GM19452 (cell line): ENCODE results near the gene ALOX15B.

ENCODE experiments used
- ATAC-seq: cut with Tn5 transposase; IDR thresholded peaks from one replicate; pipeline ENCODE4 v1.9.1; 2021; ENCODE audit not compliant: unreplicated experiment

Gene ALOX15B

DNA sequence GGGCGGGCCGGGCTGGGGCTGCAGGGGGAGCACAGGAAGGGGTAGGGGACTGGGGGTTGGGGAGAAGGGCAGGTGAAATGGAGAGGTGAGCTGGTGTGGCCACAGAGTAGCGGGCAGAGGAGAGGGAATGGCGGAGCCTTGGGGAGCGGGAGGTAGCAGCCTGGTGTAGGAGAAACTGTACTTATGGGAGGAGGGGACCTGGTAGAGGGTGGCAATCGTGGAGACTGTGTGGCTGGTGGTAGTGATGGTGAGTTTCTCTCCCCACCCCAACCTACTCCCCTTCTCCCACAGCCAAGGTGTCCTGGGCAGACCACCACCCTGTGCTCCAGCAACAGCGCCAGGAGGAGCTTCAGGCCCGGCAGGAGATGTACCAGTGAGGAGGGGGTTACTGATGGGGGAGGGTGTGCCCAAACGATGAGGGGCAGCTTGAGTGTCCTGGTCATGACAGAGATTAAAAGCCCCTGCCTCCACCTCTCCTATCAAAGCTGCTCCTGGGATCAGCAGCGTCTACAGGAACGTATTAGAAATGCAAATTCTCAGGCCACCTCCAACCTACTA is 831 bp downstream of the ALOX15B start:
- no peak for ATAC-seq

DNA sequence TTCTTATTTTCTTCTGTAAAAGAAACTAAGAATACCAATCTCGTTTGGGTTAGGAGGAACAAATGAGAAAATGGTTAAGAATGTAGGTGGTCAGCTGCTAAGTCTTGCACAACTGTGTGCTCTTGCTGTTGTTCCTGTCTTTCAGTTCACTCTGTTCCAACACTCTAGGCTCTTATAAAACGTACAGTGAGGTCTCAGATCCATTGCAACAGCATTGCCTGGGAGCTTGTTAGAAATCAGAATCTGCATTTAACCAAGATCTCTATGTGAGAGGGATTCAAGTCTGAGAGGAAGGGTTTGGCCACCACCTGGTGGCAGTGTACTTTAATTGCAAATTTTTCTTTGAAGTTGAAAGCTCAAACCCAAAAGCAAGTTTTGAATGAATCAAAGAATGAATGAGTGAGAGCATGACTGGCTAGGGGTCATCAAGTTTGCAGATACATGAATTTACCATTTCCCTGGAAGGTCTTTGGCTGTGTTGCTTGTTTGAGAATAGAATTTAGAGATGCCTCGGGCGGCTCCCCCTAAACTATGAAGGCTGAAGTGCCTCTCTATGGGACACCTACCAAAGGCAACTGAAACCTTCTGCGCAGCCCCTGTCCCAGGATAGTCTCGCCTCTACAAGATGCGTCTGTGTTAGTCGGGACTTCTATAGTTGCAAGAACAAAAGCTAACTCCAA is 2.5 kb downstream of the ALOX15B start:
- ATAC-seq: no peak

DNA sequence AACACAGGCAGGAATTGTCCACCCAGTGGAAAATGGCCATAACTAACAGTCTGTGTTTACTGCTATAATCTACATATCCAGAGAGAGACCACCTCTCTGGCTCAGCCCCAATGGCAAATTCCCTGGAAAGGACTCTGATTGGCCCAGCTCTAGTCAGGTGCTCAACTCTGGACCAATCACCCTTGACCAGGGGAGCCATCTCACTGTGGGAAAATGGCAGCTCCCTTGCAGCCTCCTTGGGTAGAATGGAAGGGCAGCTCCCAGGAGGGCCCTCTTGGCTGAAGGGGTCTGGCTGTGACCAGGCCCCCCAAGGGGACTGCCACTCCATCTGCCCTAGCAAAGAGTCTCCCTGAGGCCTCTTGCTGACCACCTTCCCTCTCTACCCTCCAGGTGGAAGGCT is 3.1 kb downstream of the ALOX15B start:
- no peak for ATAC-seq

DNA sequence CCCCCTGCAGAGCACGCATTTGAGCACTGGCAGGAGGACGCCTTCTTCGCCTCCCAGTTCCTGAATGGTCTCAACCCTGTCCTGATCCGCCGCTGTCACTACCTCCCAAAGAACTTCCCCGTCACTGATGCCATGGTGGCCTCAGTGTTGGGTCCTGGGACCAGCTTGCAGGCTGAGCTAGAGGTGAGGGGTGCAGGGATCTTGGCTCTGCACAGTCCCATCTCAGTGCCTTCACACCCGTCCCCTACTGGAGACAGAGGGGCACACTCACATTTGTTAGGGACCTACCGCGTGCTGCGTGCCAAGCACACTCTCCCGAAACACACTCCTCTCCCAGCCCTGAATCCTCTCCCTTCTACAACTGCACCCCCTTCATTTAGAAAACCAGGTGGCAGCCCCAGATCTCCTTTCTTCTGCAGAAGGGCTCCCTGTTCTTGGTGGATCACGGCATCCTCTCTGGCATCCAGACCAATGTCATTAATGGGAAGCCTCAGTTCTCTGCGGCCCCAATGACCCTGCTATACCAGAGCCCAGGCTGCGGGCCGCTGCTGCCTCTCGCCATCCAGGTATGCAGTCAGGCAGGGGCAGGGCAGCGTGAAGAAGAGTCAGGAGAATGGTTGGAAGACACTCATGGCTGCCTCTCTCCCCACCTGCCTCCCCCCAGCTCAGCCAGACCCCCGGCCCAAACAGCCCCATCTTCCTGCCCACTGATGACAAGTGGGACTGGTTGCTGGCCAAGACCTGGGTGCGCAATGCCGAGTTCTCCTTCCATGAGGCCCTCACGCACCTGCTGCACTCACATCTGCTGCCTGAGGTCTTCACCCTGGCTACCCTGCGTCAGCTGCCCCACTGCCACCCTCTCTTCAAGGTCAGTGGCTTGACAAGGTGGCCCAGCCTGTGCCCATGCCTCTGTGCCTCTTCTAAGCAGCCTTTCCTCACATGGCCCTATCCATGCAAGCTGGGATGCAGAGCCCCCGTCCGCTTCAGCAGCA is 6.3 kb downstream of the ALOX15B start:
- no peak for ATAC-seq

DNA sequence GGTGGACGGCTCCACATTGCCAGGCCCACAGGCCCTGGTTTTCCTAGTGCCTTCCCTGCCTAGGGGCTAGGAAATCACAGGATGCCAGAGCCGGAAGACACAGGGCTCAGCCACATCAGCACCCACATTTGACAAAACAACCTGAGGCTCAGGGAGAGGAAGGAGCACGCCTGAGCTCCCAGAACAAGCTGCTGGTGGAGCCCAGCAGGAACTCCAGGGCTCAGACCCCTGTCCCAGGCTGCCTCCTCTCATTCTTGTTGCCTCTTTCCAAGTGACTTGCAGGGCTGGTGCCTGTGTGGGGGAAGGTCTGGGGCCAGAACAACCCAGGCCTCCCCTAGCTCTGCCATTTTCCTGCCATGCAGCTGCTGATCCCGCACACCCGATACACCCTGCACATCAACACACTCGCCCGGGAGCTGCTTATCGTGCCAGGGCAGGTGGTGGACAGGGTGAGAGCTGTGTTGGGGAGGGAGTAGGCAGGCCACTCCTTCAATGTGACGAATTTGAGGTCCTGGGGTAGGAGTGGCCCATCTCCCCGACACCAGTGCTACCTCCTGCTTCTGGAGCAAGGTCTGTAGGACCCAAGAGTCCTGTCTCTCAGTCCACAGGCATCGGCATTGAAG is 7.6 kb downstream of the ALOX15B start:
- no peak for ATAC-seq

DNA sequence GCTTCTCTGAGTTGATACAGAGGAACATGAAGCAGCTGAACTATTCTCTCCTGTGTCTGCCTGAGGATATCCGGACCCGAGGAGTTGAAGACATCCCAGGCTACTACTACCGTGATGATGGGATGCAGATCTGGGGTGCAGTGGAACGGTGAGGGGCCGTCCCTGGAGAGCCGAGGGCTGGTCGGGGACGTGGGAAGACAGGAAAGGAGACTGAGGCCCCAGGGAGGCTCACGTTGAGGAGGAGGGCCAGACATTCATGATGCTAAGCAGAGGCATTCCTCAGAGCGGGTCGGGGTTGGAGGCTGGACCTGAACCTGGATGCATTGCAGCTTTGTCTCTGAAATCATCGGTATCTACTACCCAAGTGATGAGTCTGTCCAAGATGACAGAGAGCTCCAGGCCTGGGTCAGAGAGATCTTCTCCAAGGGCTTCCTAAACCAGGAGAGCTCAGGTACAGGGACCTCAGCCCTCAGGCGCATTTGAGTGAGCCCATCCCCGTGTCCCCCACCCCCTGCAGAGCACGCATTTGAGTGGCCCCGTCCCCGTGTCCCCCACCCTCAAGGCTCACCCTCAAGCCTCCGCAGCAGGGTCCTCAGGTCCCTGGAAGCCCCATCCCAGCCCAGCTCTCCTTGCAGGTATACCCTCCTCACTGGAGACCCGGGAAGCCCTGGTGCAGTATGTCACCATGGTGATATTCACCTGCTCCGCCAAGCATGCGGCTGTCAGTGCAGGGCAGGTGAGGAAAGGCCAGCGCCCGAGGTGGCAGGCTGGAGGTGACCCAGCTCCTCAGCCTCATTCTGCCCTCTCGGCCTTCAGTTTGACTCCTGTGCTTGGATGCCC is 8.3 kb downstream of the ALOX15B start:
- no peak for ATAC-seq

DNA sequence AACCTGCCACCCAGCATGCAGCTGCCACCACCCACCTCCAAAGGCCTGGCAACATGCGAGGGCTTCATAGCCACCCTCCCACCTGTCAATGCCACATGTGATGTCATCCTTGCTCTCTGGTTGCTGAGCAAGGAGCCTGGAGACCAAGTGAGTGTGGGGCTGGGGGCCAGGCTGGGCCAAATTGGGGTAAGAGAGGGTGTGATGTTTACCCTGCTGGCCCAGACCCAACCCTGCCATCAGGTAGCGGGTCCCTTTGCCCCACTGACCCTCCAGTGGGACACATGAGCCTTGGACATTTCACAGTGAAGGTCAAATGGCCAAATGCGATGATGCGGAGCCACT is 8.9 kb downstream of the ALOX15B start:
- no peak for ATAC-seq

DNA sequence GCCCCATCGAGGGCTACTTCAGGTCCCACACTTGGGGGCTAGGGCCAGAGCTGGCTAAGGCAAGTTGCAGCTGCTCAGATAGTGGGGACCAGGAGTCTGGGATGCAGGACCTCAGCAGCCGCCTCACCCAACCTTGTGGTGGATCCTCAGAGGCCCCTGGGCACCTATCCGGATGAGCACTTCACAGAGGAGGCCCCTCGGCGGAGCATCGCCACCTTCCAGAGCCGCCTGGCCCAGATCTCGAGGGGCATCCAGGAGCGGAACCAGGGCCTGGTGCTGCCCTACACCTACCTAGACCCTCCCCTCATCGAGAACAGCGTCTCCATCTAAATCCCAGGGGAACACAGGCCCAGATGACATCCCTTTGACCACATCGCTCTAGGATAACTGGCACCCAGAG is 9.4 kb downstream of the ALOX15B start:
- no peak for ATAC-seq

DNA sequence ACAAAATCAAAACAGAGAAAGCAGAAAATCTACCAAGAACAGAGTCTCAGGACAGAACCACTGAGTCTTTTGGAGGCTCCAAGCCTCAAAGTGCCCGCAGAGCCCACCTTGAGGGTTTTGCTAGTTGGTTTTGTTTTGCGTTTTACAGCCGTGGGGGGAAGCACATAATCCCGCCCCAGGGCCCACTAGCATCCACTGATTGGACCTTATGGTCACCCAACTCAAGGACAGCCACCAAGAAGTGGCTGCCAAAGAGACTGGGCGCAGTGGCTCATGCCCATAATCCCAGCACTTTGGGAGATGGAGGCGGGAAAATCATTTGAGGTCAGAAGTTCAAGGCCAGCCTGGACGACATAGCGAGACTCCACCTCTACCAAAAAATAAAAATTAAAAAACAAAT is 9.9 kb downstream of the ALOX15B start:
- ATAC-seq: no peak

DNA sequence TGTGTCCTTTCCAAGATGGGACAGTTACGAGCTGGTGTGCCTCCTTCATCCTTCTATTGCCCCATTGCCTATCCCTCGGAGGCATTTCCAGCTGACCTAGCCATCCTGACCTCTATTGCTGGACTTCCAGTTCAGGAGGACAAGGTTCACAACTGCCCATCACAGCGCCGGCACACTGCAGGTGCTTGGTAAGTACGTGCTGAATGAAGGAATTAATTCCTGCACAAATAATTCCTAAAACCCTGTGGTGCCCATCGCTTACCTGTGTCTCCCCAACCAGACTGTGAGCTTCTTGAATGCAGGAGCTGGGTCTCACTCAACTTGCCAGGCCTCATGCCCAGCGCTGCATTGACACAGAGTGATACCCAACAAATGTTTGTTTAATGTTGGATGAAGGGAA is 13.0 kb downstream of the ALOX15B start:
- no peak for ATAC-seq

DNA sequence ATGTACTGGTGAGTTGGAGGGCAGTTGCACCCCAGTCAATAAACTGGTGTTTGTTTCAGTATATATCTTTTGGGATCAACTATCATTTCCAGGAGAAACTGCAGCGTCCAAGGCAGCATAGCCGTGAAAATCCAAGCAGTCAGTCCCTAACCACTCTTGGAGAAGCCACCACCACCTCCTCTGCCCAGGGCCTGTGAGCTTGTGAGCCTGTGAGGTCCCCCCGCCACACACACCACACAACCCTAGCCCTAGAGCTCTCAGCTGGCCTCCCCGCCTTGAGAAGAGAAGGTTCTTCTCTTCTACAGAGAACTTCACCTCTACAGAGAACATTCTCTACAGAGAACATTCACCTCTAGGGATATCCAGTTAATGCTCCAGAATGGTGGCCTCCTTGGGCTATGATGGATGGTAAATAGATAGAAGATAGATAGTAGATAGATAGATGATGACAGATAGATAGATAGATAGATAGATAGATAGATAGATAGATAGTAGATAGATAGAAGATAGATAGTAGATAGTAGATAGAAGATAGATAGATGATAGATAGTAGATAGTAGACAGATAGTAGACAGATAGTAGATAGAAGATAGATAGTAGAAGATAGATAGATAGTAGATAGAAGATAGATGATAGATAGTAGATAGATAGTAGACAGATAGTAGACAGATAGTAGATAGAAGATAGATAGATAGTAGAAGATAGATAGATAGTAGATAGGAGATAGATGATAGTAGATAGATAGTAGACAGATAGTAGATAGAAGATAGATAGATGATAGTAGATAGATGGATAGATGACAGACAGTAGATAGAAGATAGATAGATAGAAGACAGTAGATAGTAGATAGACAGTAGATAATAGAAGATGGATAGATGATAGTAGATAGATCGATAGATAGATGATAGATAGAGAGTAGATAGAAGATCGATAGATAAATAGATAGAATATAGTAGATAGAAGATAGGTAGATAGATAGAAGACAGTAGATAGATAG is 13.7 kb downstream of the ALOX15B start:
- ATAC-seq: no peak

DNA sequence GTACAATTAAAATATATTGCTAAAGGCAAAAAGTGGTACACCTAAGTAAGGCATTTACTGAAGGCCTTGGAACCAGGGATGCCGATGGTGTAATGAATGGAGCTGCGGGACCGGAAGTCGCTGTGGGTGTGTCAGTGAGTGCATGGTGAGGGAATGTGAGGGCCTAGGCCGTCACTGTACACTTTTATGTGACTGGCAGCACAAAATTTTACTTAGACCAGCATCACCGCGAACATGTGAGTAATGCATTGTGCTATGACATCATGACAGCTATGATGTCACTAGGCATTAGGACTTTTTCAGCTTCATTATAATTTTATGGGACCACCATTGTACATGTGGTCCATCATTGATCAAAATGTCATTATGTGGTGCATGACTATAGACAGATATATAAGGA is 14.7 kb downstream of the ALOX15B start:
- no peak for ATAC-seq

DNA sequence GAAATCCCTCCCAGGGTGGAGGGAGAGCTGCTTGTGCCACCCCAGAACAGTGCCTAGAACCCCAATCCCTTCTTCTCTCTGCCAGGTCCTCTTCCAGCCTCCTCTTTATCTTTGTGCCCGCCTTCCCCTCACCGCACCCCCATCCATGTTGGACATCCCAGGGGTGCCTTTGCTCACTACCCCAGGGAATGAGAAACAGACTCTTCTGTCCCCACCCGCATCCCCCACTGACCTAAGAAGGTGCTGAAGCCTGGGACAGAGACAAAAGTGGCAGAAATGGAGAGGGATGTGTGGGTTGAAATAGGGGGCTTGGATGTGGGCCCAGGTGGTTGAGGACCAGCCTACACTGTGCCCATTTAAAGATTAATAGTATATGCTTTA is 17.0 kb downstream of the ALOX15B start:
- ATAC-seq: no peak

DNA sequence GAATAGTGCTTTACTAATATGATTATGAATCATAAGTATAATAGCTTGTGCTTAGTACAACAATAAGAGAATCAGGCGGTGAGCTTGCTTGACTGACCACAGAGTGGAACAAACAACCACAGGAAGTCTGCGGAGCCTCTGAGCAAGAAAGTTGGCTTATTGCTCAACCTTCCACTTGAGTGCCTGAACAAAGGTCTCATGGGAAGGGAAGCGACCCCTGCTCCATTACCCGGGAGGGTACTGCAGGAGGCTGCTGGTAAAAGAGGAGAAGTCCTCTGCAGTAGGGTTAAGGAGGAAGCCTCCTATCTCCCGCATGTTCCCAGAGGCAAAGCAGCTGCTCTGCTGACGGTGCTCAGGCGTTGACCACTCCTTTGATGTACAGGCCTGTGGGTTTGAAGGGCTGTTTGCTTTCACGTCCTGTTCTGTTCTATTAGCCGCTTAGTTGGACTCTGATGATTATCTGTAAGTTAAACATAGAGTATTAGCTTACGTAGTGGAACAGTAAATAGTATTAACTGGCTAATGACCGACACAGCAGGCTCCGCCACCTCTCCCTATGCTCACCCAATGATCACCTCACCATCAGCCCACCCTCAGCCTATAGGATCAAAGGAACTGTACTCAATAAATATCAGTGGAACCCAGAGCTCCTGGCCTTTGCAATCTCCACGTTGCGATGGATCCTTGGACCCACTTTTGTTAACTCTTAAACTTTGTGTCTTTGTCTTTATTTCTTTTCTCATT is 17.5 kb downstream of the ALOX15B start:
- peak; percentile 55 for ATAC-seq

DNA sequence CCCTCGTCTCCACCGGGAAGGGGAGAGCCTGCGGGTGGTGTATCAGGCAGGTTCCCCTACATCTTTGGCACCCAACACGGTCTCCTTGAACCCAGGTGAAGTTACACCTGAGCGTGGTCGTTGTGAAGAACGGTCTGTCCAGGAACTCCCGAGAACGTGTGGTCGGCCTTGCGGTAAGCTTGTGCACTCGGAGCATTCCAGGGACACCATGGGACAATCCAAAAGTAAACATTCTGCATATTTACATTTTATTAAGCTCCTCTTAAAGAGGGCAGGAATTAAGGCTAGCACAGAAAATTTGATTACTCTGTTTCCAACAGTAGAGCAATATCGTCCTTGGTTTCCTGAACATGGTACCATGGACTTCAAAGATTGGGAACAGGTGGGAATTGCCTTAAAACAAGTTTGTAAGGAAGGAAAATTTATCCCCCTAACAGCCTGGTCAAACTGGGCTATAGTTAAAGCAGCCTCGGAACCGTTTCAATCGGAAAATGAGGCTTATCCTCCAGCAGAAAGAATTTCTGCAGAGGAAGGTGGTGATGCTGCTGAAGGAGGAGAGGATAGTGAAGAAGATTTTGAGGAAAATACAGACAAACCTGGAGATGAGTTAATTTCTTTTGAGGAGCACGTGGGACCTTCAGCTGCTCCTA is 18.2 kb downstream of the ALOX15B start:
- ATAC-seq: no peak

DNA sequence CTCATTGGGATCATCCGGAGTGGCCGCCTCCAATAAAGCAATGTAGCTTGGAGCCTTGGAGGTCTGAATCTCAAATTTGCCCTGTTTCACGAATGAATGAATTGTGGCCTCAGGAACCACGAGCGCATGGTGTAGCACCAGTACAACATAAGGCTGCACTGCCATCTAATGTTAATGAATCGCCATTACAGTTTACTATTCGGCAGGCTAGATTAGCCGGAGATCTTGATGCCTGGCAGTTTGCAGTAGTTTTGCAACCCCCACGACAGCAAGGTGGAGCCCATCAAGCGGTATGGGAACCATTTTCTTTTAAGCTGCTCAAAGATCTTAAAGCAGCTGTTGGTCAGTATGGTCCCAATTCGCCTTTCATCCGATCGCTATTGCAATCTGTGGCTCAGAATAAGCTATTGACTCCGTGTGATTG is 18.8 kb downstream of the ALOX15B start:
- no peak for ATAC-seq

DNA sequence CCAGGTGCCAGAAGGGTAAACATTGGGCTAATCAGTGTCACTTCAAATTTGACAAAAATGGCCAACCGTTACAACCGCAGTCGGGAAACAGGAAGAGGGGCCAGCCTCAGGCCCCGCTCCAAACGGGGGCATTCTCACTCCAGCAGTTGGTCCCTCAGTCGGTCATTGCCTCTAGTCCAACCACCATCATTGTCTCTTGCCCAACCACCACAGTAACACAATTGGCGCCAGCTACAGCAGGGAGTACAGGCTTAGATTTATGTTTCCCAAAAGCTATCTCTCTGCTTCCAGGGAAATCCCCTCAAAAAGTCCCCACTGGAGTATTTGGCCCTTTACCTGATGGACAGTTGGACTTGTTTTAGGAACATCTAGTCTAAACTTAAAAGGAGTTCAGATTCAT is 20.3 kb downstream of the ALOX15B start:
- no peak for ATAC-seq

DNA sequence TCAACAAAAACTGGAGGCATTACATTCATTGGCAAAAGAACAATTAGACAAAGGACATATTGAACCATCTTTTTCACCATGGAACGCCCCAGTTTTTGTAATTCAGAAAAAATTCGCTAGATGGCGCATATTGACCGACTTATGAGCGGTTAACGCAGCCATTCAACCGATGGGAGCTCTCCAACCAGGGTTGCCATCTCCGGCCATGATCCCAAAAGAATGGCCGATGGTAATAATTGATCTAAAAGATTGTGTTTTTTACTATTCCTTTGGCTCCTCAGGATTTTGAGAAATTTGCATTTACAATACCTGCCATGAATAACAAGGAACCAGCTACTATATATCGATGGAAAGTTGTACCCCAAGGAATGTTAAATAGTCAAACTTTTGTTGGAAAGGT is 21.4 kb downstream of the ALOX15B start:
- no peak for ATAC-seq
